ENCODE results near the gene CBR4. TPM values are rescaled to one million over a fixed set of nuclear protein-coding genes. Genes with fewer than 3 reads are reported as not detected.

The CBR4 gene
- total RNA-seq (2021) = 31.4 and 31.6 TPM in 2 replicates
- Bru-seq, nascent RNA = percentile 93 among the genes with signal in this experiment
- percentile 95 among the genes with signal in this experiment for BruChase-seq, experiment 1, labeled RNA remaining after a 2-hour chase
- BruChase-seq, experiment 2, labeled RNA remaining after a 6-hour chase = percentile 92 among the genes with signal in this experiment
- long read RNA-seq, transcript CBR4-201 (5 exons, 3,443 nt) = major isoform, 29 of 55 reads
- long read RNA-seq, partial matches to known transcripts = 5 of 55 reads
- long read RNA-seq, other reads (novel, unspliced or antisense) = 21 of 55 reads

- BruUV-seq (replicated peaks) = TSS peak; percentile 89
- Histone ChIP-seq H3K27ac (ENCODE audit: low read depth, low read length, poor library complexity, severe bottlenecking) (peak within 1 kb of the TSS; percentile 93), H3K27me3 (replicated peaks; ENCODE audit: insufficient read depth, low read depth, low read length, poor library complexity) (no peaks in the 10 kb centered on the region), H3K4me1 (ENCODE audit: insufficient read depth, low read length, poor library complexity, severe bottlenecking) (peaks cover 9% of the 10 kb centered on the region), H3K4me3 (ENCODE audit: low read depth, low read length, poor library complexity, severe bottlenecking) (peak within 1 kb of the TSS; percentile 77), H3K9me3 (ENCODE audit: low read depth, low read length, poor library complexity, severe bottlenecking) (no peaks in the 10 kb centered on the region), H3K36me3 (ENCODE audit: insufficient read depth, low read length, poor library complexity, severe bottlenecking) (peaks cover 2% of the 10 kb centered on the region)
- intact Hi-C loops (cut with micrococcal nuclease; ENCODE audit: unreplicated experiment) = loop anchor here (5.0 kb wide), 1 partner anchor 262 kb away; the partner anchor contains the start of gene SH3RF1
- ChIA-PET POLR2A (ENCODE audit: low non-redundant PET) (interaction anchor here (0.6 to 0.9 kb wide), 7 partner anchors 10 to 825 kb away, joined by 3 to 11 read pairs (median 5); no protein-coding TSS in a partner anchor), CTCF (interaction anchor here (0.5 to 1.0 kb wide), 13 partner anchors 11 to 649 kb away, joined by 3 to 10 read pairs (median 4); no protein-coding TSS in a partner anchor)
- peak; percentile 99 for DNase-seq (ENCODE audit: low spot score)
- no peak for TF ChIP-seq EZH2 (IDR thresholded peaks at IDR 0.05; ENCODE audit: borderline replicate concordance, low read depth, low read length, poor library complexity, severe bottlenecking)
- TF ChIP-seq CTCF (conservative IDR thresholded peaks at IDR 0.05; ENCODE audit: low read depth, low read length) = peak; percentile 12; the same call in 1 of the 2 replicates
Measured at GRCh38 chr4:169010125-169011023, at the start of gene CBR4. CBR4 (minus strand) TSS chr4:169010255; CDS start chr4:169010089, 166 bp downstream.

GRCh38 chr4:169059306-169060211 is 49.5 kb upstream of the CBR4 start:
- TF ChIP-seq CTCF (conservative IDR thresholded peaks at IDR 0.05; ENCODE audit: low read depth, low read length) (no peak), EZH2 (IDR thresholded peaks at IDR 0.05; ENCODE audit: borderline replicate concordance, low read depth, low read length, poor library complexity, severe bottlenecking) (no peak)
- ChIA-PET CTCF (no interaction called here), POLR2A (ENCODE audit: low non-redundant PET) (no interaction called here)
- H3K27me3 ChIP-seq (replicated peaks; ENCODE audit: insufficient read depth, low read depth, low read length, poor library complexity) = no peaks in the 10 kb centered on the region
- H3K4me3 ChIP-seq (ENCODE audit: low read depth, low read length, poor library complexity, severe bottlenecking) = no peak overlapping the region
- no peaks in the 10 kb centered on the region for H3K9me3 ChIP-seq (ENCODE audit: low read depth, low read length, poor library complexity, severe bottlenecking)
- no TSS peak for BruUV-seq (replicated peaks)
- no peaks in the 10 kb centered on the region for H3K4me1 ChIP-seq (ENCODE audit: insufficient read depth, low read length, poor library complexity, severe bottlenecking)
- no peak overlapping the region for H3K27ac ChIP-seq (ENCODE audit: low read depth, low read length, poor library complexity, severe bottlenecking)
- H3K36me3 ChIP-seq (ENCODE audit: insufficient read depth, low read length, poor library complexity, severe bottlenecking) = no peaks in the 10 kb centered on the region
- intact Hi-C loops (cut with micrococcal nuclease; ENCODE audit: unreplicated experiment) = no loop called here
- DNase-seq (ENCODE audit: low spot score) = no peak

- DNase-seq (ENCODE audit: low spot score) = no peak
- no peak for TF ChIP-seq EZH2 (IDR thresholded peaks at IDR 0.05; ENCODE audit: borderline replicate concordance, low read depth, low read length, poor library complexity, severe bottlenecking)
- no peak for TF ChIP-seq CTCF (conservative IDR thresholded peaks at IDR 0.05; ENCODE audit: low read depth, low read length)
- ChIA-PET CTCF (no interaction called here), POLR2A (ENCODE audit: low non-redundant PET) (no interaction called here)
- Histone ChIP-seq H3K4me3 (ENCODE audit: low read depth, low read length, poor library complexity, severe bottlenecking) (no peak overlapping the region), H3K36me3 (ENCODE audit: insufficient read depth, low read length, poor library complexity, severe bottlenecking) (no peaks in the 10 kb centered on the region), H3K27me3 (replicated peaks; ENCODE audit: insufficient read depth, low read depth, low read length, poor library complexity) (no peaks in the 10 kb centered on the region), H3K4me1 (ENCODE audit: insufficient read depth, low read length, poor library complexity, severe bottlenecking) (no peaks in the 10 kb centered on the region), H3K9me3 (ENCODE audit: low read depth, low read length, poor library complexity, severe bottlenecking) (no peaks in the 10 kb centered on the region), H3K27ac (ENCODE audit: low read depth, low read length, poor library complexity, severe bottlenecking) (no peak overlapping the region)
- intact Hi-C loops (cut with micrococcal nuclease; ENCODE audit: unreplicated experiment) = no loop called here
- no TSS peak for BruUV-seq (replicated peaks)
Measured at GRCh38 chr4:169058312-169058711, 48.3 kb upstream of the CBR4 start.

Measured in A673 (cell line).